Cardiac muscle cell (in vitro differentiated cells and primary cell): Measurements from ENCODE around the gene RAB40C. TPM values are rescaled to one million over a fixed set of nuclear protein-coding genes. Genes with fewer than 3 reads are reported as not detected.

Experiments
- DNase-seq, 2 donors: peaks; one replicate each; pipeline versions ENCODE4 v3.0.0 to v3.0.0-alpha.2; 2010 to 2017; ENCODE audit warnings: low read depth in 1 of 2, low spot score in 1 of 2
- H3K27ac ChIP-seq: fragments of 200-600 bp; sonication (generic); 2 replicates; pipeline ENCODE4 v1.5.1; 2016
- H3K27me3 ChIP-seq: fragments of 200-600 bp; sonication (generic); 2 replicates; pipeline ENCODE4 v1.6.0; 2016; ENCODE audit warnings: control low read depth
- H3K36me3 ChIP-seq: fragments of 200-600 bp; sonication (generic); 2 replicates; pipeline ENCODE4 v1.5.1; 2016; ENCODE audit warnings: control low read depth
- H3K4me1 ChIP-seq: fragments of 200-600 bp; sonication (generic); 2 replicates; pipeline ENCODE4 v1.8.1; 2017; ENCODE audit warnings: low read depth, mild to moderate bottlenecking, mixed run types
- H3K4me3 ChIP-seq: fragments of 200-600 bp; sonication (generic); 2 replicates; pipeline ENCODE4 v1.5.1; 2016; ENCODE audit warnings: mild to moderate bottlenecking
- H3K9me3 ChIP-seq: fragments of 200-600 bp; sonication (generic); 2 replicates; pipeline ENCODE4 v1.5.1; 2017; ENCODE audit warnings: low read depth, mild to moderate bottlenecking, control low read depth
- polyA plus RNA-seq: library from polyadenylated mRNA; unstranded; fragments of >200 nt; fragmentation: Nextera tagmentation; extraction: Ambion mirVana; gene quantifications from 2 replicates; pipeline ENCODE4 v1.2.1, GENCODE V29; 2016
- total RNA-seq: library from RNA; depleted of rRNA; stranded (reverse); fragments of >200 nt; gene quantifications from 2 replicates; pipeline ENCODE4 v1.2.3, GENCODE V29; 2016
- TF ChIP-seq, protein P1 (sequence below): IDR thresholded peaks from 2 replicates; pipeline ENCODE4 v1.5.1; 2012; ENCODE audit warnings: low read depth, mild to moderate bottlenecking, low read length

RAB40C gene
- total and polyA plus RNA-seq, 2 experiments from 2014 or later, result 30.8 to 45.9 TPM

DNA sequence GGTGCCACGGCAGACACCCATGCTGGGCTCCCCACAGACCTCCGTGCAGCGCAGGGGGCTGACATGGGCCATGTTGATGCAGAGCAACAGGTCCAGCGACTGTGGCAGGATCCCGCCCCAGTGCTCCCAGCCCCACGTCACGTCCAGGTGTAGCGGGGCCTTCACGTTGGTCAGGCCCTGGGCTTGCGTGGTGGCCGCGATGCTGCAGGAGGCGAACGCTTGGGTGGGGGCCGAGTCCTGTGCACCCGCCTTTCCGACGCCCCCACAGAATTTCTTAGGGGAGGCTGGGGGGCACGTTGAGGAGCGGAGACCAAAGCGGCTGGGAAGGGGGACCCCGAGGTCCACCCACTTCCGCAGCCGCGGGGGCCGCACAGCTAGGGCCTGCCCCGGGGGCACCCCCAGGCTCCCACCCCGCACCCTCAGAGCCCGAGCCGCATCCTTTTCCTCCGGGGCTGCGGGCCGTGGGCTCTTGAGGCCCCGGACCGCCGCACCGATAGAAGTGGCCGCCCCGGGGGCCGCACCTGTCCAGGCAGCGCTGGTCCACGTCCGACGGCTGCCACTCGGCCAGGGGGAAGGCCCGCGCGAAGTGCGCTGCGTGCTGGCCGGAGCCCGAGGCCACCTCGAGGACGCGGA is 45.8 kb downstream of the RAB40C start:
- peaks cover 21% of the 10 kb centered on the region for H3K4me1 ChIP-seq
- H3K27ac ChIP-seq, result no peak overlapping the region
- DNase-seq, result no peak
- TF ChIP-seq, protein P1, sequence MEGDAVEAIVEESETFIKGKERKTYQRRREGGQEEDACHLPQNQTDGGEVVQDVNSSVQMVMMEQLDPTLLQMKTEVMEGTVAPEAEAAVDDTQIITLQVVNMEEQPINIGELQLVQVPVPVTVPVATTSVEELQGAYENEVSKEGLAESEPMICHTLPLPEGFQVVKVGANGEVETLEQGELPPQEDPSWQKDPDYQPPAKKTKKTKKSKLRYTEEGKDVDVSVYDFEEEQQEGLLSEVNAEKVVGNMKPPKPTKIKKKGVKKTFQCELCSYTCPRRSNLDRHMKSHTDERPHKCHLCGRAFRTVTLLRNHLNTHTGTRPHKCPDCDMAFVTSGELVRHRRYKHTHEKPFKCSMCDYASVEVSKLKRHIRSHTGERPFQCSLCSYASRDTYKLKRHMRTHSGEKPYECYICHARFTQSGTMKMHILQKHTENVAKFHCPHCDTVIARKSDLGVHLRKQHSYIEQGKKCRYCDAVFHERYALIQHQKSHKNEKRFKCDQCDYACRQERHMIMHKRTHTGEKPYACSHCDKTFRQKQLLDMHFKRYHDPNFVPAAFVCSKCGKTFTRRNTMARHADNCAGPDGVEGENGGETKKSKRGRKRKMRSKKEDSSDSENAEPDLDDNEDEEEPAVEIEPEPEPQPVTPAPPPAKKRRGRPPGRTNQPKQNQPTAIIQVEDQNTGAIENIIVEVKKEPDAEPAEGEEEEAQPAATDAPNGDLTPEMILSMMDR, result no peak
- no peaks in the 10 kb centered on the region for H3K27me3 ChIP-seq
- no peaks in the 10 kb centered on the region for H3K9me3 ChIP-seq
- H3K4me3 ChIP-seq, result peak overlapping the region; percentile 83
- peaks cover 9% of the 10 kb centered on the region for H3K36me3 ChIP-seq

- Histone ChIP-seq H3K27me3 (no peaks in the 10 kb centered on the region), H3K27ac (peak within 1 kb of the TSS; percentile 93), H3K4me1 (peaks cover 18% of the 10 kb centered on the region), H3K36me3 (peaks cover 9% of the 10 kb centered on the region), H3K4me3 (peak within 1 kb of the TSS; percentile 83), H3K9me3 (no peaks in the 10 kb centered on the region)
- TF ChIP-seq, protein P1, result no peak
- peak; percentile 95 to 97 for DNase-seq
These were observed 46.6 kb downstream of the RAB40C start, which contains the start of gene METTL26 for GRCh38 chr16:636206-637080. Gene METTL26 (minus strand): TSS chr16:636305. CDS start chr16:636290, 15 bp downstream.

GRCh38 chr16:637081-638018 is 47.5 kb downstream of the RAB40C start:
- Histone ChIP-seq H3K4me3 (peak overlapping the region; percentile 83), H3K9me3 (no peaks in the 10 kb centered on the region), H3K27me3 (no peaks in the 10 kb centered on the region), H3K4me1 (peaks cover 18% of the 10 kb centered on the region), H3K27ac (peak overlapping the region; percentile 93), H3K36me3 (peaks cover 9% of the 10 kb centered on the region)
- TF ChIP-seq, protein P1, result no peak
- peak; percentile 93 to 94 for DNase-seq

DNA sequence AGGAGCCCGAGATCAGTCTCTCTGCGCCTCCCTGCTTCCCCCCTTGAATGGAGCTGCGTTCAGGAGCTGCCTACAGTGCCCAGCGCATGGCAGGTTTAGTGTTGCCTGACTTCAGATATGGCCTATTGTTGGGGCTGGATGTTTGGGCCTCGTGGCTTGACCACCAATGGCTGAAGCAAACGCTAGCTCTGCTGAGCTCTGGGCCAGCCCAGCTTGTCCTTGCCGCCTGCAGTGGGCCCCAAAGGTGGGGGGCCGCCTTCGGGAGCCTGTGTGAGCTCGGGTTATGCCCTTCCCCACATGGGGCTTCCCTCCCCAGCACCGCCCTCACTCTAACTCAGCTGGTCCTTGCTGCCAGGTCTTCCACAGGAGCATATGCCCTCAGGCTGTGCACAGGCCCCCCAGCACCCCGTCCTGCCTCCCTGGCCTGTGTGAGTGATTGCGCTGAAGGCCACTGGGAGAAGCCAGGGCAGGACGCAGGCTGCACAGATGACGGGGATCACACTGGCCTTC is 48.2 kb downstream of the RAB40C start:
- Histone ChIP-seq H3K27ac (peak overlapping the region; percentile 90), H3K9me3 (no peaks in the 10 kb centered on the region), H3K4me3 (no peak overlapping the region), H3K4me1 (peaks cover 23% of the 10 kb centered on the region), H3K27me3 (no peaks in the 10 kb centered on the region), H3K36me3 (peaks cover 9% of the 10 kb centered on the region)
- no peak for DNase-seq
- TF ChIP-seq, protein P1, result no peak

- TF ChIP-seq, protein P1, result no peak
- H3K27ac ChIP-seq, result peak overlapping the region; percentile 29
These were observed 49.0 kb downstream of the RAB40C start for GRCh38 chr16:638836-639235.

More at GRCh38 chr16:638836-639235, 49.0 kb downstream of the RAB40C start:
- H3K4me1 ChIP-seq, result peaks cover 23% of the 10 kb centered on the region
- DNase-seq, result no peak
- no peaks in the 10 kb centered on the region for H3K27me3 ChIP-seq
- H3K9me3 ChIP-seq, result no peaks in the 10 kb centered on the region
- H3K36me3 ChIP-seq, result peaks cover 1% of the 10 kb centered on the region
- no peak overlapping the region for H3K4me3 ChIP-seq
